Measurements from ENCODE around the gene VMA21. TPM values are rescaled to one million over a fixed set of nuclear protein-coding genes. Genes with fewer than 3 reads are reported as not detected.

The VMA21 gene
- total and polyA plus RNA-seq, 10 of the 15 experiments (the other 5 are each of a cell fraction or from before 2014, with no cell fraction given), result 12.9 to 53.6 (median 41.5) TPM

- Histone ChIP-seq H3K4me3 (no peak overlapping the region), H3K36me3 (ENCODE audit: control insufficient read depth in 2 of 2, insufficient read depth in 2 of 2, low read length in 1 of 2) (no peaks in the 10 kb centered on the region), H3K27ac (ENCODE audit: control insufficient read depth, insufficient read depth) (no peak overlapping the region), H3K79me2 (ENCODE audit: control insufficient read depth, insufficient read depth, low read length) (no peaks in the 10 kb centered on the region), H4K20me1 (ENCODE audit: control insufficient read depth, insufficient read depth) (no peaks in the 10 kb centered on the region), H3K4me1 (ENCODE audit: control insufficient read depth, insufficient read depth, low read length) (no peaks in the 10 kb centered on the region), H3K4me2 (ENCODE audit: control insufficient read depth, insufficient read depth) (no peak overlapping the region), H2AFZ (ENCODE audit: control insufficient read depth, low read depth, low read length) (no peak overlapping the region), H3K9me3 (replicated peaks; ENCODE audit: control insufficient read depth, insufficient read depth, low read length) (no peaks in the 10 kb centered on the region), H3K27me3 (replicated peaks in 1 of 2; ENCODE audit: control insufficient read depth in 2 of 2, insufficient read depth in 2 of 2, low read length in 1 of 2) (no peaks in the 10 kb centered on the region), H3K9ac (ENCODE audit: control insufficient read depth, insufficient read depth, low read length) (no peak overlapping the region)
- ChIA-PET POLR2A (no interaction called here), SMC1A (ENCODE audit: uncharacterized antibody, unreplicated experiment) (no interaction called here), RAD21 (ENCODE audit: unreplicated experiment) (no interaction called here), CTCF (interaction anchor here (0.5 kb wide), 1 partner anchor 443 kb away, joined by 3 read pairs; no protein-coding TSS in a partner anchor)
- no peak for TF ChIP-seq GABPA (IDR thresholded peaks at IDR 0.05; ENCODE audit: low read depth)
- TF ChIP-seq NR2C1 (IDR thresholded peaks at IDR 0.05), result no peak
- no peak for FAIRE-seq
- no peak for DNase-seq (ENCODE audit: low read depth, low spot score)
- WGBS (ENCODE audit: insufficient coverage, insufficient replicate concordance, low lambda C conversion rate, missing lambda C conversion rate), result 0% methylated on average over 1 of the region's 1 CpG
- in situ Hi-C loops (cut with MboI), result loop anchor here (10.0 kb wide), 1 partner anchor 64 kb away; the partner anchor contains the start of gene VMA21
- ATAC-seq, result no peak
- BruUV-seq (replicated peaks), result no TSS peak
- intact Hi-C loops (cut with micrococcal nuclease; ENCODE audit: unreplicated experiment), result no loop called here
Observed at GRCh38 chrX:151458824-151459223, 61.8 kb downstream of the VMA21 start.

Other genes with a start within 250 kb of the VMA21 start
- gene GPR50, start 220.6 kb upstream of the VMA21 start, total RNA-seq (2014; rRNA removed), result 0.05 TPM in 1 of 2 replicates, not detected in the other
- gene GPR50, start 220.6 kb upstream of the VMA21 start, total RNA-seq (2014; rRNA removed; fragmentation: Illumina TruSeq; extraction: Trizol), result not detected in 2 replicates
- gene GPR50, start 220.6 kb upstream of the VMA21 start, total RNA-seq (2021), result not detected in 2 replicates
- 0.03 TPM in 1 of 2 replicates, not detected in the other for gene GPR50, start 220.6 kb upstream of the VMA21 start, polyA plus RNA-seq (2011; rRNA removed)
- 0.04 TPM in 1 of 2 replicates, not detected in the other for gene GPR50, start 220.6 kb upstream of the VMA21 start, polyA plus RNA-seq (2014; fragmentation: Illumina TruSeq; extraction: Trizol)
- gene GPR50, start 220.6 kb upstream of the VMA21 start, polyA plus RNA-seq (2014; fragmentation: Nextera tagmentation; extraction: Ambion mirVana), result not detected
- gene GPR50, start 220.6 kb upstream of the VMA21 start, polyA plus RNA-seq (2014; rRNA removed), result not detected in 2 replicates
- gene GPR50, start 220.6 kb upstream of the VMA21 start, polyA plus RNA-seq (2016; fragmentation: Nextera tagmentation; extraction: Ambion mirVana), result under 1 TPM in 1 of 2 experiments, not detected in 1; 0.08 TPM
- under 0.01 TPM in 1 of 2 replicates, not detected in the other for gene PASD1, start 166.5 kb downstream of the VMA21 start, total RNA-seq (2014; rRNA removed)
- not detected in 2 replicates for gene PASD1, start 166.5 kb downstream of the VMA21 start, total RNA-seq (2014; rRNA removed; fragmentation: Illumina TruSeq; extraction: Trizol)
- not detected in 2 replicates for gene PASD1, start 166.5 kb downstream of the VMA21 start, total RNA-seq (2021)
- gene PASD1, start 166.5 kb downstream of the VMA21 start, polyA plus RNA-seq (2011; rRNA removed), result not detected in 2 replicates
- 0.01 TPM in 1 of 2 replicates, not detected in the other for gene PASD1, start 166.5 kb downstream of the VMA21 start, polyA plus RNA-seq (2014; fragmentation: Illumina TruSeq; extraction: Trizol)
- gene PASD1, start 166.5 kb downstream of the VMA21 start, polyA plus RNA-seq (2014; fragmentation: Nextera tagmentation; extraction: Ambion mirVana), result not detected
- not detected in 2 replicates for gene PASD1, start 166.5 kb downstream of the VMA21 start, polyA plus RNA-seq (2014; rRNA removed)
- not detected for gene PASD1, start 166.5 kb downstream of the VMA21 start, polyA plus RNA-seq (2016; fragmentation: Nextera tagmentation; extraction: Ambion mirVana)

Data from GM12878 (cell line).